K562 (cell line): Measurements from ENCODE around the gene PTPRG. TPM values are rescaled to one million over a fixed set of nuclear protein-coding genes. Genes with fewer than 3 reads are reported as not detected.

ENCODE experiments used
- ATAC-seq: fragments of 200-7000 bp; cut with Tn5 transposase; 3 replicates; pipeline ENCODE4 v1.9.1; 2020; ENCODE audit warnings: moderate library complexity
- BruUV-seq: library from RNA; stranded (reverse); fragments of 400-500 nt; replicated peaks from 2 replicates; lab custom pipeline; 2021; lab: Mats Ljungman, UMichigan
- CTCF ChIA-PET: fragments of 300-600 bp; formaldehyde crosslinking; extraction: SDS; loops from one replicate; lab custom pipeline; 2021; ENCODE audit warnings: low intra/inter-chr PET ratio; lab: Yijun Ruan, JAX
- POLR2A ChIA-PET: fragments of 300-600, 350-650 bp; sonication (Branson Sonifier 250); formaldehyde crosslinking; extraction: SDS; loops from one replicate; lab custom pipeline; 2021; ENCODE audit warnings: antibody characterized with exemption, inconsistent platforms; lab: Yijun Ruan, JAX
- DNase-seq, 4 experiments: peaks; one replicate each; pipeline versions ENCODE4 v3.0.0 to v3.0.0-alpha.2; 2011 to 2018; ENCODE audit warnings: low spot score in 3 of 4, mixed read lengths in 3 of 4; ENCODE audit errors: extremely low read depth in 1 of 4
- FAIRE-seq: peaks from 2 replicates; lab custom pipeline; 2011; peaks lifted over from hg19 to GRCh38; lab: Jason Lieb, UNC
- H2AFZ ChIP-seq: 2 replicates; pipeline ENCODE4 v1.6.0; 2011; ENCODE audit warnings: low read depth, low read length, control low read depth, inconsistent platforms
- H3K27ac ChIP-seq: fragments of 200-600 bp; 3 replicates; pipeline ENCODE4 v1.8.0; 2011; ENCODE audit warnings: low read depth, mild to moderate bottlenecking, control low read depth, inconsistent platforms, low read length, moderate library complexity, mixed read lengths; ENCODE audit errors: extremely low read depth
- H3K27me3 ChIP-seq, 2 experiments: fragments of 300-600 bp in 1 of 2; 2 replicates in 1 of 2; 3 replicates in 1 of 2; pipeline versions ENCODE4 v1.6.0 to v1.8.0; 2011; ENCODE audit warnings: inconsistent platforms in 2 of 2, low read length in 2 of 2, mild to moderate bottlenecking in 1 of 2, mixed read lengths in 1 of 2, moderate library complexity in 1 of 2; ENCODE audit not compliant: control insufficient read depth in 2 of 2, insufficient read depth in 2 of 2
- H3K36me3 ChIP-seq: fragments of 300-600 bp; 3 replicates; pipeline ENCODE4 v1.8.0; 2011; ENCODE audit warnings: mild to moderate bottlenecking, low read length, inconsistent platforms; ENCODE audit not compliant: control insufficient read depth, insufficient read depth
- H3K4me1 ChIP-seq, 2 experiments: fragments of 200-600 bp in 1 of 2; replicated peaks in 1 of 2; 2 replicates in 1 of 2; 3 replicates in 1 of 2; pipeline versions ENCODE4 v1.5.1 to v1.8.0; 2011; ENCODE audit warnings: inconsistent platforms in 2 of 2, low read length in 2 of 2, mild to moderate bottlenecking in 1 of 2, mixed read lengths in 1 of 2, moderate library complexity in 1 of 2; ENCODE audit not compliant: control insufficient read depth in 2 of 2, insufficient read depth in 2 of 2
- H3K4me2 ChIP-seq: 2 replicates; pipeline ENCODE4 v1.6.1; 2011; ENCODE audit warnings: low read length, control low read depth, inconsistent platforms, mixed read lengths; ENCODE audit not compliant: insufficient read depth
- H3K4me3 ChIP-seq: fragments of 200-600 bp; sonication (generic), shearing (Covaris generic); 2 replicates; pipeline ENCODE4 v1.5.1; 2016; ENCODE audit warnings: control low read depth, inconsistent platforms
- H3K79me2 ChIP-seq: fragments of 200-600 bp; 3 replicates; pipeline ENCODE4 v1.8.0; 2011; ENCODE audit warnings: low read length, inconsistent platforms; ENCODE audit not compliant: control insufficient read depth, insufficient read depth
- H3K9ac ChIP-seq, 2 experiments: 2 replicates each; pipeline versions ENCODE4 v1.6.0 to v1.6.1; 2011; ENCODE audit warnings: low read depth in 2 of 2, low read length in 2 of 2, control low read depth in 1 of 2, inconsistent platforms in 1 of 2, mild to moderate bottlenecking in 1 of 2, mixed read lengths in 1 of 2; ENCODE audit not compliant: insufficient read depth in 1 of 2
- H3K9me1 ChIP-seq: one replicate; pipeline ENCODE4 v1.6.0; 2011; ENCODE audit warnings: inconsistent platforms, mild to moderate bottlenecking, low read length, moderate library complexity; ENCODE audit not compliant: control insufficient read depth, insufficient read depth
- H3K9me3 ChIP-seq: replicated peaks from 2 replicates; pipeline ENCODE4 v1.5.1; 2011; ENCODE audit warnings: low read depth, low read length, inconsistent platforms; ENCODE audit not compliant: control insufficient read depth, insufficient read depth
- H4K20me1 ChIP-seq: replicated peaks from 2 replicates; pipeline ENCODE4 v1.6.1; 2011; ENCODE audit warnings: low read length, inconsistent platforms, mixed read lengths; ENCODE audit not compliant: control insufficient read depth, insufficient read depth
- FOXA1 ChIP-seq: fragments of 450-650 bp; IDR thresholded peaks from 2 replicates; pipeline ENCODE4 v1.6.1; 2016; ENCODE audit warnings: mild to moderate bottlenecking, borderline replicate concordance
- JUND ChIP-seq, 2 experiments: IDR thresholded peaks; 2 replicates in 1 of 2; 3 replicates in 1 of 2; pipeline ENCODE4 v1.6.1; 2011; ENCODE audit warnings: borderline replicate concordance in 2 of 2, low read depth in 2 of 2, low read length in 2 of 2, improper control_type of control experiment in 1 of 2, missing biosample characterization in 1 of 2, missing genetic modification characterization in 1 of 2, missing genetic modification reagents in 1 of 2
- MCM2 ChIP-seq: fragments of 450-650 bp; IDR thresholded peaks from 2 replicates; pipeline ENCODE4 v1.6.1; 2017; ENCODE audit warnings: low read depth, mild to moderate bottlenecking
- MCM3 ChIP-seq: fragments of 450-650 bp; IDR thresholded peaks from 2 replicates; pipeline ENCODE4 v1.6.1; 2016
- POLR2H ChIP-seq: IDR thresholded peaks from 2 replicates; pipeline ENCODE4 v1.6.1; 2016; ENCODE audit warnings: missing genetic modification characterization, low read depth, mild to moderate bottlenecking, control low read depth, missing compliant biosample characterization, moderate library complexity
- PTTG1 ChIP-seq: fragments of 450-650 bp; IDR thresholded peaks from 2 replicates; pipeline ENCODE4 v1.6.1; 2016; ENCODE audit warnings: low read depth, mild to moderate bottlenecking, missing genetic modification characterization, missing compliant biosample characterization
- SRSF7 ChIP-seq: fragments of 200-400 bp; formaldehyde crosslinking; optimal IDR thresholded peaks from 2 replicates; pipeline ENCODE3; 2017; ENCODE audit warnings: mild to moderate bottlenecking, low read depth, low read length
- UBTF ChIP-seq, 2 experiments: IDR thresholded peaks; 2 replicates each; pipeline ENCODE4 v1.6.1; 2012; ENCODE audit warnings: improper control_type of control experiment in 2 of 2, low read depth in 2 of 2, low read length in 2 of 2, borderline replicate concordance in 1 of 2
- ZNF197 ChIP-seq: fragments of 200-800 bp; sonication (Bioruptor generic); IDR thresholded peaks from 2 replicates; pipeline ENCODE4 v1.6.1; 2016; ENCODE audit warnings: low read depth, missing genetic modification characterization, missing compliant biosample characterization
- ZNF589 ChIP-seq: fragments of 200-800 bp; sonication (Bioruptor generic); IDR thresholded peaks from 2 replicates; pipeline ENCODE4 v1.6.1; 2016; ENCODE audit warnings: low read depth, missing genetic modification characterization, missing compliant biosample characterization
- WGBS: fragments of 100-300 bp; shearing (Covaris generic); methylation state at CpG from one replicate; pipeline ENCODE4 v1.1.6; 2016; ENCODE audit warnings: low coverage, mixed read lengths; ENCODE audit not compliant: insufficient coverage; ENCODE audit errors: missing lambda C conversion rate; 5-methylcytosine and 5-hydroxymethylcytosine counted together
- in situ Hi-C: fragments of 300-500 bp; cut with MboI; formaldehyde crosslinking; loops from 4 replicates; pipeline ENCODE4 v1.15.0; 2018; ENCODE audit warnings: inconsistent platforms, mixed read lengths
- intact Hi-C: fragments of 100-400 bp; cut with micrococcal nuclease; formaldehyde crosslinking; loops from 2 replicates; pipeline ENCODE4 v1.14.2; 2022
- polyA plus RNA-seq, 8 experiments: library from polyadenylated mRNA; depleted of rRNA in 4 of 8; stranded (reverse) in 5 of 8; unstranded in 3 of 8; fragments of >200 nt; fragmentation: Nextera tagmentation in 2 of 8; fragmentation: Illumina TruSeq in 1 of 8; extraction: Ambion mirVana in 2 of 8; extraction: Trizol in 1 of 8; gene quantifications; 2 replicates each; pipeline versions ENCODE4 v1.2.1 to v1.2.3, GENCODE V29; 2011 to 2014; ENCODE audit warnings: inconsistent platforms in 1 of 8, missing spikeins in 1 of 8
- total RNA-seq, 7 experiments: library from RNA; depleted of rRNA in 6 of 7; stranded (reverse); fragments of >200 nt in 6 of 7; fragmentation: Illumina TruSeq in 2 of 7; extraction: Trizol in 2 of 7; gene quantifications; 2 replicates each; pipeline versions ENCODE4 v1.2.1 to v1.2.3, GENCODE V29; 2011 to 2021; ENCODE audit warnings: low replicate concordance in 1 of 7

PTPRG gene
- total and polyA plus RNA-seq, 9 of the 15 experiments (the other 6 are each of a cell fraction or from before 2014, with no cell fraction given), result 0.16 TPM; not detected in 8

- Histone ChIP-seq H3K27me3 (no peaks in the 10 kb centered on the region), H3K79me2 (no peaks in the 10 kb centered on the region), H4K20me1 (no peaks in the 10 kb centered on the region), H2AFZ (no peak overlapping the region), H3K36me3 (no peaks in the 10 kb centered on the region), H3K9me1 (no peaks in the 10 kb centered on the region), H3K9ac (no peak overlapping the region), H3K27ac (no peak overlapping the region), H3K4me3 (no peak overlapping the region), H3K4me2 (no peak overlapping the region), H3K9me3 (no peaks in the 10 kb centered on the region), H3K4me1 (no peaks in the 10 kb centered on the region)
- in situ Hi-C loops (no loop called here), intact Hi-C loops (no loop called here)
- FAIRE-seq (no peak), DNase-seq (no peak), ATAC-seq (no peak)
- BruUV-seq, result no TSS peak
- POLR2A ChIA-PET, result no interaction called here
- CTCF ChIA-PET, result no interaction called here
- 0% methylated on average over 2 of the region's 2 CpGs for WGBS
- TF ChIP-seq UBTF (IDR thresholded peaks at IDR 0.05; ENCODE audit: borderline replicate concordance in 1 of 2, low read depth in 2 of 2, low read length in 2 of 2) (no peak), PTTG1 (tag) (no peak), FOXA1 (no peak), MCM3 (no peak), MCM2 (no peak), ZNF589 (CRISPR knock-in tag) (no peak), JUND (IDR thresholded peaks at IDR 0.05; ENCODE audit: borderline replicate concordance, low read depth, low read length) (no peak), JUND (tag; IDR thresholded peaks at IDR 0.05; ENCODE audit: borderline replicate concordance, low read depth, low read length) (no peak), SRSF7 (no peak), POLR2H (tag) (no peak), ZNF197 (no peak)
These were observed 404.8 kb downstream of the PTPRG start for GRCh38 chr3:61966200-61966599.
